ENCODE measurements around the gene FAM20C. TPM values are rescaled to one million over a fixed set of nuclear protein-coding genes. Genes with fewer than 3 reads are reported as not detected.

Gene FAM20C
- total RNA-seq, 1 donor from 2014 or later, result 90.8 TPM

- no peak for TF ChIP-seq CTCF (IDR thresholded peaks at IDR 0.05)
- Histone ChIP-seq H3K36me3 (peaks cover 77 to 78% of the 10 kb centered on the region in 2 donors), H3K9me3 (no peaks in the 10 kb centered on the region), H3K4me1 (no peaks in the 10 kb centered on the region), H3K27ac (no peak overlapping the region), H3K4me3 (no peak overlapping the region), H3K27me3 (no peaks in the 10 kb centered on the region)
- no peak for DNase-seq (ENCODE audit: low spot score in 2 of 2)
- intact Hi-C loops (cut with DNase I), result no loop called here
These were observed 56.5 kb downstream of the FAM20C start for GRCh38 chr7:248732-249435.

GRCh38 chr7:249989-250388 lies 57.6 kb downstream of the FAM20C start:
- Histone ChIP-seq H3K27ac (no peak overlapping the region), H3K27me3 (no peaks in the 10 kb centered on the region), H3K4me1 (no peaks in the 10 kb centered on the region), H3K36me3 (peaks cover 75 to 82% of the 10 kb centered on the region in 2 donors), H3K9me3 (no peaks in the 10 kb centered on the region), H3K4me3 (no peak overlapping the region)
- intact Hi-C loops (cut with DNase I), result no loop called here
- no peak for TF ChIP-seq CTCF (IDR thresholded peaks at IDR 0.05)
- no peak for DNase-seq (ENCODE audit: low spot score in 2 of 2)

GRCh38 chr7:250523-250922 lies 58.2 kb downstream of the FAM20C start:
- Histone ChIP-seq H3K27me3 (no peaks in the 10 kb centered on the region), H3K4me1 (no peaks in the 10 kb centered on the region)

GRCh38 chr7:251005-251404 lies 58.6 kb downstream of the FAM20C start:
- H3K9me3 ChIP-seq, result no peaks in the 10 kb centered on the region
- H3K27ac ChIP-seq, result no peak overlapping the region
- TF ChIP-seq CTCF (IDR thresholded peaks at IDR 0.05), result no peak
- no peak for DNase-seq (ENCODE audit: low spot score in 2 of 2)
- no peaks in the 10 kb centered on the region for H3K4me1 ChIP-seq
- no peaks in the 10 kb centered on the region for H3K27me3 ChIP-seq
- peaks cover 75 to 89% of the 10 kb centered on the region in 2 donors for H3K36me3 ChIP-seq
- intact Hi-C loops (cut with DNase I), result no loop called here
- H3K4me3 ChIP-seq, result no peak overlapping the region

More at GRCh38 chr7:250523-250922, 58.2 kb downstream of the FAM20C start:
- Histone ChIP-seq H3K4me3 (no peak overlapping the region), H3K9me3 (no peaks in the 10 kb centered on the region), H3K36me3 (peaks cover 74 to 85% of the 10 kb centered on the region in 2 donors), H3K27ac (no peak overlapping the region)
- intact Hi-C loops (cut with DNase I), result no loop called here
- no peak for TF ChIP-seq CTCF (IDR thresholded peaks at IDR 0.05)
- no peak for DNase-seq (ENCODE audit: low spot score in 2 of 2)

- TF ChIP-seq CTCF (IDR thresholded peaks at IDR 0.05), result no peak
- H3K9me3 ChIP-seq, result no peaks in the 10 kb centered on the region
- H3K36me3 ChIP-seq, result peaks cover 78 to 93% of the 10 kb centered on the region in 2 donors
- no peak overlapping the region for H3K27ac ChIP-seq
- H3K4me3 ChIP-seq, result no peak overlapping the region
- DNase-seq (ENCODE audit: low spot score in 2 of 2), result no peak
- no peaks in the 10 kb centered on the region for H3K4me1 ChIP-seq
- intact Hi-C loops (cut with DNase I), result no loop called here
- H3K27me3 ChIP-seq, result no peaks in the 10 kb centered on the region
These were observed 59.2 kb downstream of the FAM20C start for GRCh38 chr7:251446-252175.
